GM19043 (cell line): ENCODE measurements around the gene NSUN7.
"Not testable (repeated sequence)": the region's sequence is repeated elsewhere in the genome, so short reads cannot be mapped to it uniquely, and the experiment has no call there.

ENCODE experiments used
- ATAC-seq: cut with Tn5 transposase; IDR thresholded peaks from one replicate; pipeline ENCODE4 v1.9.1; 2021; ENCODE audit warnings: low read depth; ENCODE audit not compliant: unreplicated experiment

The NSUN7 gene

GRCh38 chr4:40811956-40812355, 62.2 kb downstream of the NSUN7 start:
- no peak for ATAC-seq

- ATAC-seq, result no peak
These were observed 62.6 kb downstream of the NSUN7 start for GRCh38 chr4:40812386-40812785.

GRCh38 chr4:40812856-40813255, 63.1 kb downstream of the NSUN7 start:
- no peak for ATAC-seq

- not testable (repeated sequence) for ATAC-seq
These were observed 67.4 kb downstream of the NSUN7 start for GRCh38 chr4:40817157-40817556.

GRCh38 chr4:40820101-40820500, 70.3 kb downstream of the NSUN7 start:
- no peak for ATAC-seq

GRCh38 chr4:40822420-40823166, 72.8 kb downstream of the NSUN7 start:
- ATAC-seq, result no peak

GRCh38 chr4:40825014-40825838, 75.5 kb downstream of the NSUN7 start:
- ATAC-seq, result no peak

- no peak for ATAC-seq
These were observed 77.1 kb downstream of the NSUN7 start for GRCh38 chr4:40826821-40827220.

GRCh38 chr4:40827758-40828157, 78.0 kb downstream of the NSUN7 start:
- no peak for ATAC-seq

- ATAC-seq, result no peak
These were observed 78.9 kb downstream of the NSUN7 start for GRCh38 chr4:40828661-40829060.

- ATAC-seq, result no peak
These were observed 79.8 kb downstream of the NSUN7 start for GRCh38 chr4:40829586-40829985.

GRCh38 chr4:40831146-40831907, 81.6 kb downstream of the NSUN7 start:
- ATAC-seq, result no peak

- ATAC-seq, result no peak
These were observed 82.4 kb downstream of the NSUN7 start for GRCh38 chr4:40832175-40832574.

- ATAC-seq, result no peak
These were observed 83.5 kb downstream of the NSUN7 start for GRCh38 chr4:40833212-40833611.

GRCh38 chr4:40837094-40837870, 87.5 kb downstream of the NSUN7 start:
- no peak for ATAC-seq

- ATAC-seq, result no peak
These were observed 89.0 kb downstream of the NSUN7 start for GRCh38 chr4:40838742-40839141.

- ATAC-seq, result no peak
These were observed 90.7 kb downstream of the NSUN7 start for GRCh38 chr4:40840255-40840984.

GRCh38 chr4:40840985-40841571, 91.3 kb downstream of the NSUN7 start:
- peak; percentile 85 for ATAC-seq

- ATAC-seq, result no peak
These were observed 92.6 kb downstream of the NSUN7 start for GRCh38 chr4:40842318-40842717.
